Stimulated activated CD4-positive, alpha-beta T cell treated with anti-CD3 and anti-CD28 coated beads, Interleukin-15, amount 100 ng/mL, for 24 hours (primary cell): ENCODE data around the gene SMYD3.
"Not testable (repeated sequence)": the region's sequence is repeated elsewhere in the genome, so short reads cannot be mapped to it uniquely, and the experiment has no call there.

Source experiments
- DNase-seq: peaks from one replicate; pipeline ENCODE4 v3.0.0-alpha.2; 2020

SMYD3 gene

GRCh38 chr1:245777752-245778151, 729.3 kb downstream of the SMYD3 start:
- no peak for DNase-seq

- DNase-seq: no peak
Measured at GRCh38 chr1:245776694-245777332, 730.3 kb downstream of the SMYD3 start.

- no peak for DNase-seq
Measured at GRCh38 chr1:245776139-245776538, 730.9 kb downstream of the SMYD3 start.

- DNase-seq: not testable (repeated sequence)
Measured at GRCh38 chr1:245774931-245775330, 732.1 kb downstream of the SMYD3 start.

- DNase-seq: no peak
Measured at GRCh38 chr1:245774196-245774595, 732.9 kb downstream of the SMYD3 start.

- no peak for DNase-seq
Measured at GRCh38 chr1:245773344-245773743, 733.7 kb downstream of the SMYD3 start.

GRCh38 chr1:245772739-245773138, 734.3 kb downstream of the SMYD3 start:
- no peak for DNase-seq

- no peak for DNase-seq
Measured at GRCh38 chr1:245772325-245772724, 734.8 kb downstream of the SMYD3 start.

- DNase-seq: no peak
Measured at GRCh38 chr1:245771511-245772281, 735.4 kb downstream of the SMYD3 start.

- DNase-seq: no peak
Measured at GRCh38 chr1:245770156-245770555, 736.9 kb downstream of the SMYD3 start.

GRCh38 chr1:245768596-245768995, 738.5 kb downstream of the SMYD3 start:
- no peak for DNase-seq

- DNase-seq: no peak
Measured at GRCh38 chr1:245765230-245766000, 741.7 kb downstream of the SMYD3 start.

GRCh38 chr1:245763873-245764331, 743.2 kb downstream of the SMYD3 start:
- no peak for DNase-seq

- DNase-seq: no peak
Measured at GRCh38 chr1:245762396-245762910, 744.6 kb downstream of the SMYD3 start.

GRCh38 chr1:245760301-245760700, 746.8 kb downstream of the SMYD3 start:
- DNase-seq: no peak

GRCh38 chr1:245754463-245754961, 752.6 kb downstream of the SMYD3 start:
- DNase-seq: no peak

GRCh38 chr1:245753807-245754206, 753.3 kb downstream of the SMYD3 start:
- DNase-seq: no peak

GRCh38 chr1:245752561-245752960, 754.5 kb downstream of the SMYD3 start:
- no peak for DNase-seq

GRCh38 chr1:245751726-245752470, 755.2 kb downstream of the SMYD3 start:
- DNase-seq: no peak

- no peak for DNase-seq
Measured at GRCh38 chr1:245751116-245751515, 756.0 kb downstream of the SMYD3 start.

GRCh38 chr1:245750261-245750660, 756.8 kb downstream of the SMYD3 start:
- no peak for DNase-seq

- no peak for DNase-seq
Measured at GRCh38 chr1:245749053-245749452, 758.0 kb downstream of the SMYD3 start.
